Mucosa of gallbladder (tissue), 1 donor: ENCODE measurements around the gene ROCK2. TPM values are rescaled to one million over a fixed set of nuclear protein-coding genes. Genes with fewer than 3 reads are reported as not detected.
"Not testable (repeated sequence)": the region's sequence is repeated elsewhere in the genome, so short reads cannot be mapped to it uniquely, and the experiment has no call there.

Experiments
- DNase-seq: peaks from one replicate; pipeline ENCODE4 v3.0.0-alpha.2; 2020; ENCODE audit warnings: low spot score
- total RNA-seq: library from RNA; stranded (reverse); gene quantifications from one replicate; pipeline ENCODE4 v1.2.1, GENCODE V29; 2021
- donor health status: DM: no; HTN: no; CAD: no.

Gene ROCK2
- total RNA-seq, 1 donor from 2014 or later: 42.2 TPM

DNA sequence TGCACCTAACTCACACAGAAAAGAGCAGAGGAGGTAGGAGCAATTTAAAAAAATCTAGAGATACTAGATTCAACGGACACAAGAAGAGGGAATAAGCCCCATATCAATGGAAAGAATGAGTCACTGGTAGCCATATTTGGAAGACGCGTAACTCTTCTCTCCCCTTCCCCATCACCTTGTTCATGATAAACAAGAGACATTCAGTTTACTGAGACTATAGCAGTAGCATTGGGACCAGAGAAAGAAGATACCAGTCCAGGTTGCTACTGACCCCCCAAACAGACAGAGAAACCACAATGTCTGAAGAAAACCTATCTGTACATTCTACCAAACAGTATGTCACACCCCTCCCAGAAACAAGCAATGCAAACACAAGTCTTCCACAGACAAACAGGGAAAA is 108.1 kb downstream of the ROCK2 start:
- no peak for DNase-seq

DNA sequence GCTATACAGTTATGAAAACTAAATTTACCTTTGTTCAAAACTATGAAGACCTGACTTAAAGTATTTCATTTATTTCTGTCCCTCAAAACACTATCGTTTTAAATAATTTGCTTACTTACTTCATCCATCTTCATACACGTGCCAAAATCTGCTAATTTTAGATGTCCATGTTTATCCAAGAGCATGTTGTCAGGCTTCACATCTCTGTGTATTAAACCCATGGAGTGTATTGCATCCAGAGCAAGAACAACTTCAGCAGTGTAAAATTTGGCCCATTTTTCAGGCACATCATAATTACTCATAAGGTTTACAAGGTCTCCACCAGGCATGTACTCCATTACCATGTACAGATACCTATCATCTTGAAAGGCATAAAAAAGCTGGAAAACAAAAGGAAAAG is 108.9 kb downstream of the ROCK2 start:
- no peak for DNase-seq

GRCh38 chr2:11234309-11234708 is 110.1 kb downstream of the ROCK2 start:
- no peak for DNase-seq

GRCh38 chr2:11231193-11231592 is 113.2 kb downstream of the ROCK2 start:
- DNase-seq: not testable (repeated sequence)

DNA sequence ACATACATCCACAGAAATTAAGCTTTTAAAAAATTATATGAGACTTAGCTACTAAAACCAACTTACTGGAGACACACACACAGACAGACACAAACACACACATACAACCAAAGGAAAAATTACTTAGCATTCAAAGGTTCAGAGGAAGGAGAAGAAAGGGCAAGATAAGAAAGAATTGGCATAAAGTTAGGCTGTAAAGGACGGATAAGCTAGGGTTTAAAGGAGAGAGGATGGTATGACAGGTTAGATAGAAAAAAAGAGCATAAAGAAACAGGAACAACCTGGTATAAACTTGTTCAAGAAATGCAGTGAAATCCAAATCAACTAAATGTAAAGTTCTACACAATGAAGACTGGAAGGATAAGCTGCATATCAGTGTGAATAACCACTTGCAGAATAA is 115.7 kb downstream of the ROCK2 start:
- DNase-seq: no peak

GRCh38 chr2:11227595-11227994 is 116.8 kb downstream of the ROCK2 start:
- no peak for DNase-seq

DNA sequence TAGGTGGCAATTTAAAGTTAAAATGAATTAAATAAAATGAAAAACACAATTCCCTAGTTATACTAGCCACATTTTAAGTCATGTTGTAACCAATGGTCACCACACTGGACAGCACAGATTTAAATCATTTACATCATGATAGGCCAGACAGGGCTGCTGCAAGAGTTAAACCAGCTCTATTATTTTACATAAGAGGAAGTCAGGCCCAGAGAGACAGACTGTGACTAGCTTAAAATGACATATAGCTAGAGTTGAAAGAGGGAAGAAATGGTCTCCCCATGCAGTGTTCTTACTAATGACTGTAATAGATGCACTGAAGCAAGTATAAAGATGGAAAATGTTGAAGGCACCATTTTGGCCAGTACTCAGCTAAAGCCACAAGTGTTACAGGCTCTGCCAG is 119.5 kb downstream of the ROCK2 start:
- no peak for DNase-seq

DNA sequence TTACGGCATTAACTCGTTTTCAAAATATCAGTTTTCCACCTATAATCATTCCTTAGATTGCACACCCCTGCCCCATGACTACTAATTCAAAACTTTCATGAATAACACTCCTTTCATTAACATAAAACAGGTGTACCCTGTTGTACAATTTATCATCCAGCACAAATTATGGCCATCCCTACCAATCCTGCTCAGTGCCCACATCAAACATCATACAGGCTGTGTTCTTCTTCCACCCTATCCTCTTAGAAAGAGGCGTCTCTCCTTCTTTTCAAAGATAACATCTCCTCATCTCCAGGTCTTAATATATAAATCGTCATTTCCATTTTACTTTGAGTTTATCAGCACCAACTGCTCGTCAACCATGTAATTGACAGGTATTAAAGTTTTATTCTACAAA is 121.6 kb downstream of the ROCK2 start:
- DNase-seq: no peak

- DNase-seq: no peak
Observed at GRCh38 chr2:11220445-11220844, 124.0 kb downstream of the ROCK2 start.

DNA sequence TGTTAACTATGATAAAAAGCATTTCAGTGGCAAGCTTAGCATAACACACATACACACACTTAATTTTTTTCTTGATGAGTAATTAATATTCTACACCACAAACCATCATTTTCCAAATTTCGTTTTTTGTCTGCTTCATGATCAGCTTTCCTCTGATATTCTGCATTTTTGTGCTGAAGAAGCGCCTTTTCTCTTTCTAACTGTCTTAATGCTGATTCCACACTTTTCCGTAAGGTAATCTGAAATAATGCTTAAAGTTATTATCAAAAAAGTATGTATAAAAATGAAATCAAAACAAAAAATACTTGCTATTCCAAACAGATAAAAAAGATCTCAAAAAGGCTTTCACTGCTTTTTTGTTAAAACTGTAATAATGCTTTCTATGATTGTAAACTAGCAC is 129.0 kb downstream of the ROCK2 start:
- DNase-seq: no peak

DNA sequence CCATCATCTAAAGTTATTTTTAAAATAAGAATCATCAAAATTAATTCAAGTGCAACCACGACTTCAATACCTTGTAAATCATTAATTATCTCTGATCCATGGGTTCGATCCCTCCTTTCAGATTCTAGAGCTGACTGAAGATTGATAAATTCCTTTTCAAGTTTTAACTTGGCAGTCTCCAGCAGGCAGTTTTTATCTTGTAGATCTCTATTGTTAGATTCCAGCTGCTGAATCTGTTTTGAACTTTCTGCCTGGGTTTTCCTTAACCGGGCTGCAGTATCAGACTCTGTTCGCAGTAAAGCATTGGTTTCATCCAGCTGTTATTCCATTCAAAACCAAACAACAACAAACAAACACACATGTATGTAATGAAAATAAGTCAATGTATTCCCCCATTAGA is 129.7 kb downstream of the ROCK2 start:
- no peak for DNase-seq

- no peak for DNase-seq
Observed at GRCh38 chr2:11213975-11214374, 130.5 kb downstream of the ROCK2 start.

DNA sequence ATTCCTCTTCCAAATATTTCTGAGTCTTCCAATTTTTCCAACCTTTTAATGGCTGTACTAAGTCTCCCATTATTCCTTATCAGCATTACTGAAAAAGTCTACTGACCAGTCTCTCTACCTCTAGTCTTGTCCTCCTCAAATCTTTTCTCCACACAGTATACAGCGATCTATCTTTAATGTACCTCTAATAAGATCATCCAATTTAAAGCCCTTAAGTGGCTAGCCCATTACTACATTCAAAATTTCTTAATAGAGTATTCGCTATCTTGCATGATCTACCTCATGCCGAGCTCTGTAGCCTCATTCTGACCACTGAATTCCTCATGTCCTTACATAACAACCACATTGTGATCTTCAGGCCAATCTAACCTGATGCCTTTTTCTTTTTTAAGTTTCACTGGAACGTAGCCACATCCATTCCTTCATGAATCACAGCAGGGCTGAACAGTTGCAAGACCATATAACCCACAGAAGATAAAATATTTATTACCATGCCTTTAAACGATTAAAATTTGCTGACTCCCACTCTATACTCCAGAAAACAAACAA is 131.3 kb downstream of the ROCK2 start:
- no peak for DNase-seq

GRCh38 chr2:11212645-11213044 is 131.8 kb downstream of the ROCK2 start:
- DNase-seq: no peak

DNA sequence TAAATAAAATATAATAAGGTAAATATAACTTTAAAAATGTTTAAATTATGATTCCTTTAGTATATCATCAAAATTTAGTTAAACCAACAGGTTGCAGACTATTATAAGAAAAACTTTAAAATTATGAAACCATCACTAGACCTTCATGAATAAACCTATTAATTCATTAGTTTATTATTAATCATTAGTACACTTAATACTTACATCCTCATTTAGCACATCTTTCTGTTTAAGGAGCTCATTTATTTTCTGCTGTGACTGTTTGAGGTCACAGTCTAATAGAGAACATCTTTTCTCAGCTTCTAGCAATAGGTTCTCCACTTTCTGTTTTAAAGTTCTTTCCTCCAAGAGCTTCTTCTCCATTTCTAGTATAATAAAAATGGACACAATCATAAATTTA is 136.4 kb downstream of the ROCK2 start:
- DNase-seq: no peak

- DNase-seq: no peak
Observed at GRCh38 chr2:11203480-11203879, 141.0 kb downstream of the ROCK2 start.

DNA sequence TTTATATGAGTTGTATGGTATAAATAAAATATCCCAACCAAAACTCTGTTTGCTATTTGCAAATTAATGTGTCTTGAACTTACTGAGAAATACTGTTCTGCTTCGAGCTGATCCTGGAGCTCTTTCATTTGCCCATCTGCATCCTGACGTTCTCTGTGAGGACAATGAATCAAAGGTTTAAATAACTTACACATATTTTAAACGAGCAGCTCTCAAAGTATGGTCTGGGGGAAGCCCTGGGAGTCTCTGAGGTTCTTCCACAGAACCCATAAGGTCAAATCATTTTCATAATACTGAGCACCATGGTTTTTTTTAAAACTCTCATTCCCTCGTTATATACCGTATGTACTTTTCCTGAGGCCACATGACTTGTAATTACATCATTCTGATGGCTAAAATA is 142.5 kb downstream of the ROCK2 start:
- DNase-seq: no peak

- DNase-seq: no peak
Observed at GRCh38 chr2:11200651-11201050, 143.8 kb downstream of the ROCK2 start.

DNA sequence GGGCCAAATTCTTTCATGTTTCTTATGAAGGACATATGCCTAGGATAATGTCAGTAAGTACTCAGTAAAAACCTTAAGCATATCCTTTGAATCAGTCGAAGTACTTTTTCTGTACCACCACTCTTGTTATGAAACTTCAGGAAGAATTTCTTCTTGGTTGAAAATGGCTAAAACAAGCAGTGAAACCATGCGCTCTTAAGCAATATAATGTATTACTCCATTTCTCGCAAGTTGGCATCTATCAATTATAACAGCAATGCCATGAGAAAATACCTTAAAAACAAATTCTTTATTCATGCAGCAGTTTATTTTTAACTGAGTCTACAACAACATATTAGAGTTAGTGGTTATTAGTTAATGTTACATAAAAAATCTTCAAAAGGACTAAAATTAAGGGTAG is 148.2 kb downstream of the ROCK2 start:
- no peak for DNase-seq

GRCh38 chr2:11187731-11188130 is 156.7 kb downstream of the ROCK2 start:
- no peak for DNase-seq

- no peak for DNase-seq
Observed at GRCh38 chr2:11187083-11187619, 157.3 kb downstream of the ROCK2 start.

DNA sequence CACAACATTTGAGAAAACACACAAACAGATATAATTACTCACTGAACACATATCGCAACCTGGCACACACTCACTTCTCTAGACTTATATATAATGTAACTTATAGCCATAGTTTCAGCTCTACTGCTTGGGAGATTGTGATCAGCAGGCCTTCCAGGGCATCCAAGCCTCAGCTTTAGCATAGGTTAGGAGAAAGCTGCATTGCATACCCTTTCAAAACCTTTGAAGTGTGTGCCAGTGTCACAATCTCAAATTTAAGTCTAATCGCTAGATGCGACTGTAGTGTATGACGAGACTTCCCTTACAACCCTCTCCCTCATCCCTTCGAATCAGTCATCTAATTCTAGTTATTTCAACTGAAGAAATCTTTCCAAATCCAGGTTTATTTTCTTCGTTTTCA is 158.3 kb downstream of the ROCK2 start:
- no peak for DNase-seq

- DNase-seq: no peak
Observed at GRCh38 chr2:11182951-11183350, 161.5 kb downstream of the ROCK2 start.

DNA sequence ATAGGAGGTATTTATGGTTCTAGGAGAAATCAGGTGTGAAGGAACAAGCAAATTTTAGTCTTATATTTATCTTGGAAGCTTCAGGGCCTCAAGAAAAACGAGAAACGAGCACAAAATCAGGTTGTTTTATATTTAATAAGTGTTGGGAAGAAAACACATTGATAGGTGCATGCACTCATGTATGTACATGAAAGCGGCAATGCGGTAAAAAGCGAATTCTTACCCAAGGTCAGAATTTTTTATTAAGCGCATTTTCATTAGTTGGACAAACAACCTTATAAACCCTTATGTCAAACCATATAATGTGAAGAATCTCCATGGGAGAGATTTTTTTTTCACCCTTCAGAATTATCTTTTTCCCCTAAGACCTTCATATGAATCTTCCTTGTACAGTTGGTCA is 163.8 kb downstream of the ROCK2 start:
- no peak for DNase-seq
